ENCODE results near the gene TMED7. TPM values are rescaled to one million over a fixed set of nuclear protein-coding genes. Genes with fewer than 3 reads are reported as not detected.

The TMED7 gene
- total RNA-seq, 1 donor from 2014 or later = 66.8 TPM

DNA sequence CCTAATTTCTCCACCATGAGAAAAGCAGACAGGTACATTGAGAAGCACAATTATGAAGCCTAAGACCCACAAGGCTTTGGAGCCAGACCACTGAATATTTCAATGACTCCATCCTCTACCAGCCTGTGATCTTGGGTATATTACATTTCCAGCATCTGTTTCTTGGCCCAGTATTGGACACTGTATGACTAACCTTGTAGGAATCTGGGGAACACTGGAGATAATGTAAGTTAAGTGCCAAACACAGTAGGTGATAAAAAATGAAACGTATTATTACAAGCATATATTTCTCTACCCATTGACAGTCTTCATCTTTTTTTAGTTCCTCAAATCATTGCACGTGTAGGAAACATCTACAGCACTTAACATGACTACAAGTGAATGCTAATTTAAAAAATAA lies 52.7 kb downstream of the TMED7 start:
- no peak overlapping the region for H3K4me3 Mint-ChIP-seq (ENCODE audit: unreplicated experiment)
- DNase-seq = no peak
- TF ChIP-seq, protein P1, sequence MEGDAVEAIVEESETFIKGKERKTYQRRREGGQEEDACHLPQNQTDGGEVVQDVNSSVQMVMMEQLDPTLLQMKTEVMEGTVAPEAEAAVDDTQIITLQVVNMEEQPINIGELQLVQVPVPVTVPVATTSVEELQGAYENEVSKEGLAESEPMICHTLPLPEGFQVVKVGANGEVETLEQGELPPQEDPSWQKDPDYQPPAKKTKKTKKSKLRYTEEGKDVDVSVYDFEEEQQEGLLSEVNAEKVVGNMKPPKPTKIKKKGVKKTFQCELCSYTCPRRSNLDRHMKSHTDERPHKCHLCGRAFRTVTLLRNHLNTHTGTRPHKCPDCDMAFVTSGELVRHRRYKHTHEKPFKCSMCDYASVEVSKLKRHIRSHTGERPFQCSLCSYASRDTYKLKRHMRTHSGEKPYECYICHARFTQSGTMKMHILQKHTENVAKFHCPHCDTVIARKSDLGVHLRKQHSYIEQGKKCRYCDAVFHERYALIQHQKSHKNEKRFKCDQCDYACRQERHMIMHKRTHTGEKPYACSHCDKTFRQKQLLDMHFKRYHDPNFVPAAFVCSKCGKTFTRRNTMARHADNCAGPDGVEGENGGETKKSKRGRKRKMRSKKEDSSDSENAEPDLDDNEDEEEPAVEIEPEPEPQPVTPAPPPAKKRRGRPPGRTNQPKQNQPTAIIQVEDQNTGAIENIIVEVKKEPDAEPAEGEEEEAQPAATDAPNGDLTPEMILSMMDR (IDR thresholded peaks at IDR 0.05; ENCODE audit: partially characterized antibody, unreplicated experiment) = no peak
- H3K4me1 Mint-ChIP-seq (ENCODE audit: low read depth, unreplicated experiment) = no peaks in the 10 kb centered on the region
- no peaks in the 10 kb centered on the region for H3K36me3 Mint-ChIP-seq (ENCODE audit: unreplicated experiment)
- H3K27me3 Mint-ChIP-seq (ENCODE audit: unreplicated experiment) = no peaks in the 10 kb centered on the region
- H3K27ac Mint-ChIP-seq (ENCODE audit: unreplicated experiment) = no peak overlapping the region
- H3K9me3 Mint-ChIP-seq (ENCODE audit: unreplicated experiment) = no peaks in the 10 kb centered on the region

DNA sequence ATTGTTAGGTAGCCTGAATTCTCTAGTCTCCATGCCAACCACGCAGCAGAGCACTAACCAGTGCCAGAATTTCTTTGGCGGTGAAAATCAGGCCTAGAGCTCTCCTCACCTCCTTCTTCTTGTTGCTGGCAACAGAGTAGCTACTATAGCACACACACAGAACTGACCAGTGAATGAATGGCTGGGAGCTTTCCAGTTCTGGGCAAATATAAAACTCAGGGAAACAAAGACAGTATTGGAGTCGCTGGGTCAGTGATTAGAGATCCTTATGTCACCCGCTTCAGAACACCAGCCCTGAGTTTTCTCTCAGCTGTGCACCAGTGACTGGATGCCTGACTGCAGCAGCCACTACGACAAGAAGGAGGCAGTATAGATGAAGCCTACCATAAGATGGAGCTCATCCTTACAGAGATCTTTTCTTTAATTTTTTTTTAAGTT lies 54.4 kb downstream of the TMED7 start:
- Mint-ChIP-seq H3K4me1 (ENCODE audit: low read depth, unreplicated experiment) (no peaks in the 10 kb centered on the region), H3K27me3 (ENCODE audit: unreplicated experiment) (peaks cover 2% of the 10 kb centered on the region), H3K9me3 (ENCODE audit: unreplicated experiment) (no peaks in the 10 kb centered on the region), H3K36me3 (ENCODE audit: unreplicated experiment) (no peaks in the 10 kb centered on the region), H3K4me3 (ENCODE audit: unreplicated experiment) (no peak overlapping the region), H3K27ac (ENCODE audit: unreplicated experiment) (no peak overlapping the region)
- TF ChIP-seq, protein P1 (IDR thresholded peaks at IDR 0.05; ENCODE audit: partially characterized antibody, unreplicated experiment) = no peak
- DNase-seq = no peak

DNA sequence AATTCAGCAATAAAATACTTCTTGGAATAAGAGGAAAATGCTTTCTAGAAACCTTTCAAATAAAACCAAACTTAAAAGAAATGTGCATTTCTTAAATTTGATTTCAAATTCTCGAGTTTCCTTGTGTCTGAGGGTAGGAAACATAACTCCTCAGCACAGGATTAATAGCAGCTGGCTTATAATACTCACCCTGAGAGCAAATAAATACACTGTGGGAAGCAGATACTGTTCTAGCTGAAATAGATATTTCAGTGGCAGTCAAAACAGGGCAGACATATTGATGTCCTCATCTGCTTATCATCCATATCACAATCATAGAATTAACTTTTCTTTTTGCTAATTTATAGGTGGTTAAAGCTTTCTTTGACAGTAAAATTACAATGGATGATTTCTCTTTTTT lies 57.2 kb downstream of the TMED7 start:
- H3K27ac Mint-ChIP-seq (ENCODE audit: unreplicated experiment) = no peak overlapping the region
- peaks cover 2% of the 10 kb centered on the region for H3K27me3 Mint-ChIP-seq (ENCODE audit: unreplicated experiment)
- DNase-seq = no peak
- H3K9me3 Mint-ChIP-seq (ENCODE audit: unreplicated experiment) = no peaks in the 10 kb centered on the region
- no peaks in the 10 kb centered on the region for H3K36me3 Mint-ChIP-seq (ENCODE audit: unreplicated experiment)
- TF ChIP-seq, protein P1 (IDR thresholded peaks at IDR 0.05; ENCODE audit: partially characterized antibody, unreplicated experiment) = no peak
- H3K4me1 Mint-ChIP-seq (ENCODE audit: low read depth, unreplicated experiment) = no peaks in the 10 kb centered on the region
- H3K4me3 Mint-ChIP-seq (ENCODE audit: unreplicated experiment) = no peak overlapping the region

DNA sequence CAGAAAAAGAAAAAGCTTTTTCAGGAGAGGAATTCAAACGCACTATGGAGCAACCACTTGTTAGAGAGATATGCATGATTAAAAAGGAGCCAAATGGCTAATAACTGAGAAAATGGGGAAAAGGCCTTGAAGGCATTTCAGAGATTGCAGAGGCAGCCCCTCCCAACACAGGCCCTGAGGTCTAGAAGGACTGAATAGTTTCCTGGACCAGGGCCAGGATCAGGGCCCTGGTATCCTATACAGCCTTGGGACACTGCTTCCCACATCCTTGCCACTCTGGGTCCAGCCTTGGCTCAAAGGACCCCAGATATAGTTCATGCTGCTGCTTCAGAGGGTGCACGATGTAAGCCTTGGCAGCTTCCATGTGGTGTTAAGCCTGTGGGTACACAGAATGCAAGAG lies 60.6 kb downstream of the TMED7 start:
- no peak for DNase-seq
- H3K27ac Mint-ChIP-seq (ENCODE audit: unreplicated experiment) = no peak overlapping the region
- H3K4me1 Mint-ChIP-seq (ENCODE audit: low read depth, unreplicated experiment) = no peaks in the 10 kb centered on the region

More for the DNA sequence above, 60.6 kb downstream of the TMED7 start:
- Mint-ChIP-seq H3K27me3 (ENCODE audit: unreplicated experiment) (peaks cover 2% of the 10 kb centered on the region), H3K4me3 (ENCODE audit: unreplicated experiment) (no peak overlapping the region), H3K9me3 (ENCODE audit: unreplicated experiment) (no peaks in the 10 kb centered on the region), H3K36me3 (ENCODE audit: unreplicated experiment) (peaks cover 5% of the 10 kb centered on the region)
- TF ChIP-seq, protein P1 (IDR thresholded peaks at IDR 0.05; ENCODE audit: partially characterized antibody, unreplicated experiment) = no peak

Other genes starting within 250 kb of the TMED7 start
- 20.2 TPM for gene FEM1C, start 81.3 kb downstream of the TMED7 start, total RNA-seq (ENCODE audit: unreplicated experiment)
- 0.42 TPM for gene TICAM2, start 23.6 kb downstream of the TMED7 start, total RNA-seq (ENCODE audit: unreplicated experiment)
- gene CDO1, start 190.6 kb upstream of the TMED7 start, total RNA-seq (ENCODE audit: unreplicated experiment) = 136 TPM
- 67.3 TPM for gene ATG12, start 215.5 kb upstream of the TMED7 start, total RNA-seq (ENCODE audit: unreplicated experiment)
- 131 TPM for gene AP3S1, start 215.9 kb upstream of the TMED7 start, total RNA-seq (ENCODE audit: unreplicated experiment)

Data from glutamatergic neuron (in vitro differentiated cells).